Fibroblast of skin of right quadriceps (primary cell): ENCODE measurements around the gene SLC4A1.
"Not testable (repeated sequence)": the region's sequence is repeated elsewhere in the genome, so short reads cannot be mapped to it uniquely, and the experiment has no call there.

Experiments
- DNase-seq: peaks from one replicate; pipeline ENCODE4 v3.0.0-alpha.2; 2013

The SLC4A1 gene

GRCh38 chr17:44255915-44256314 lies 12.0 kb downstream of the SLC4A1 start:
- DNase-seq = no peak

DNA sequence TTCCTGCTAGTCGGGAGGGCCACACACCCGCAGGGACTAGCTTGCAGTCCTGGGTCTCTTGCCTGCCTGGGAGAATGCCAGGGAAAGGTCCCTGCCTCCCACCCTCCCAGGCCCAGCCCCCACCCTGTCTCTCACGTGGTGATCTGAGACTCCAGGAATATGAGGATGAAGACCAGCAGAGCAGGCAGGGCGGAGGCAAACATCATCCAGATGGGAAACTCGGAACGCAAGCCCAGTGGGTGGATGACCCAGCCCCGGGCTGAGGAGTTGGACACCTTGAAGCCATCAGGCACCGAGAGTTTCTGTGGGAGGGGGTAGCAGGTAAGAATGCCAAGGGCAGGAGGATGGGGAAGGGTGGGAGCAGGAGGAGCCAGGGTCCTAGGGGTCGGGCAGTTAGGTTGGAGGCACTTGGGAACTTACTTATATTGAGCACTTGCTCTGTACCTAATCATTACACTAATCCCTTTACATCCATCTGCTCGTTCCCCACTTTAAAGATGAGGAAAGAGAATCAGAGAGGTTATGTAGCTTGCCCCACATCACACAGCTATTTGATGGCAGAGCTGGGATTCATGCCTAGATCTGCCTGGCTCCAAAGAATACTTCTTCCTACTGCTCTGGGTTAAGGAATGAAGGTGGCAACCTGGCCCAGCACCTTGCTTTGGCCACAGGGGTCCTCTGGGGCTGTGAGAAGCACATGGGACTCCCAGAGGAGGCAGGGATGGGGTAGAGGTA lies 13.4 kb downstream of the SLC4A1 start:
- DNase-seq = no peak

- DNase-seq = no peak
Observed at GRCh38 chr17:44253006-44253405, 14.9 kb downstream of the SLC4A1 start.

DNA sequence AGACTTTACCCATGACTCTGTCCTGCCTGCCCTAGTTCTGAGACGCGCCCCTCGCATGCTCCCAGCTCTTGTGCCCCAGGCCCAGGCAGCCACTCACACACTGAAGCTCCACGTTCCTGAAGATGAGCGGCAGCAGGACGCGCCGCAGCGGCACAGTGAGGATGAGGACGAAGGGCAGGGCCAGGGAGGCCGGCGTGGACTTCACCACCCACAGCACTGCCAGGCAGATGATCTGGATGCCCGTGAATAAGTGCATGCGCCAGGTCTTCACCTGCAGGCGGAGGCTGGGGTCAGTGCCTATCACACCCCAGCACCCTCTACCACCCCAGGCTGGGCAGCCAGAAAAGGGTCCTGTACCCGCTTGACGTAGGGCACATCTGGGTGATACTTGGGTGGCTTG lies 16.9 kb downstream of the SLC4A1 start:
- no peak for DNase-seq

- no peak for DNase-seq
Observed at GRCh38 chr17:44249501-44250246, 18.3 kb downstream of the SLC4A1 start.

- no peak for DNase-seq
Observed at GRCh38 chr17:44247876-44248736, 19.8 kb downstream of the SLC4A1 start.

DNA sequence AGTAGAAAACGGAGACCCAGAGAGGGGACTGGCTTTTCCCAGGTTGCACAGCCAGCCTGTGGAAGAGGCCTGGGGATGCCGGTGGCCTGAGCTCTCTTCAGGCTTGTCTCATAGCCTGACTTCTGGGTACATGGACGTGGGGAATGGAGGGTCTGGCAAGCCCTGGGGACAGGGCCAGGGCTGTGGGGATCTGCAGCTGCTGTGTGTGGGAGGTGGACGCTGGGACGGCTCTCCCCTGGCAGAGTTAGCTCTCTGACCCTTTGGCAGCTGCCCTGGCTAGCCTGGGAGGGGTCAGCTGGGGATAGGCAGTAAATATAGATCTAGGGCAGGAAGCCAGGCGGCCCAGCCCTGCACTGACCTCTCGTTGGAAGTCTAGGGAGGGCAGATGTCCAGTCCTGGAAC lies 20.5 kb downstream of the SLC4A1 start:
- DNase-seq = no peak

GRCh38 chr17:44241106-44241624 lies 26.8 kb downstream of the SLC4A1 start:
- DNase-seq = no peak

- not testable (repeated sequence) for DNase-seq
Observed at GRCh38 chr17:44237886-44238285, 30.0 kb downstream of the SLC4A1 start.

GRCh38 chr17:44236444-44236991 lies 31.4 kb downstream of the SLC4A1 start:
- no peak for DNase-seq

- peak; percentile 31 for DNase-seq
Observed at GRCh38 chr17:44235583-44235936, 32.4 kb downstream of the SLC4A1 start.

DNA sequence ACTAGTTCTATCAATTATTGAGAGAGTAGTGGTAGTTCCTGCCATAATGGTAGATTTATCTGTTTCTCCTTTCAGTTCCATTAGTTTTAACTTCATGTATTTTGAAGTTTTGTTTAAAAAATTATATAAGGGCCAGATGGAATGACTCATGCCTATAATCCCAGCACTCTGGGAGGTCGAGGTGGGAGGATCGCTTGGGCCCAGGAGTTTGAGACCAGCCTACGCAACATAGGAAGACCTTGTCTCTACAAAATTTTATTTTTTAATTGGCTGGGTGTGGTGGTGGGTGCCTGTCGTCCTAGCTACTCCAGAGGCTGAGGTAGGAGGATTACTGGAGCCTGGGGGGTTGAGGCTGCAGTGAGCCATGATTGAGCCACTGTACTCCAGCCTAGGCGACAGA lies 34.4 kb downstream of the SLC4A1 start:
- no peak for DNase-seq

GRCh38 chr17:44232061-44232460 lies 35.9 kb downstream of the SLC4A1 start:
- DNase-seq = no peak

DNA sequence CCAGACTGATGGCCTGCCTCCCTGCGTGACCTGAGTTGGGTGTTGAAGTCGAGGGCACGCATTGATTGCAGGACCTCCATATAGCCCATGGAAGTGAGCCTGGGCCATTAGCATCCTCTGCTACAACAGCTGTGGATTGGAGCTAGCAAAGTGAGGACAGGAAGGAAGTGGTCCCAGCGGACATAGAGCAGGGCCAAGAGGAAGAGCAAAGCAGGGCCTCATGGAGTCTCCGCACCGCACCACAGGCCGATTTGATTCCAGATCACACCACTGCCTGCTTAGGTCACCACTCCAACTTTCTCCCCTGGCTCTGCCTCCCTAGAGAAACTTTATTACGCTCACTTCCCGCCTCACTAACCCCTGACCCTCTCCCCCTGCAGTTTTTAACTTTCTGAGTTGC lies 37.8 kb downstream of the SLC4A1 start:
- no peak for DNase-seq

DNA sequence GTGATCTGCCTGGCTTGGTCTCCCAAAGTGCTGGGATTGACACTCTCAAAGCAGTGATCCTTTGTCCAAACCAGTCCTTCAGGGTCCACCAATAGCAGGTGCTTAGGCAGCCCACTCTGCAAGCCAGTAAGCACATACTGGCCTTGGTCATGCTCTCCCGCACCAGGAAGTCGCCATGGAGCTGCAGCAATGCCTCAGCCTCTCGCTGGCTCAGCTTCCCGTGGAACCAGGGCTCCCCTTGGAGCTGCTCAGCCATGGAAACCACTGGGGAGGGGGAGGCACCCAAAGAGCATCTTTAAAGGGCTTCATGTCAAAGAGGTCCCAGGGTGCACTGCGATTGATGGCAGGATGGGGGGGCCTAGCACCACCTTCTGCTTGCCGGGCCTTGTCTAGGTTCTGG lies 38.8 kb downstream of the SLC4A1 start:
- DNase-seq = no peak

DNA sequence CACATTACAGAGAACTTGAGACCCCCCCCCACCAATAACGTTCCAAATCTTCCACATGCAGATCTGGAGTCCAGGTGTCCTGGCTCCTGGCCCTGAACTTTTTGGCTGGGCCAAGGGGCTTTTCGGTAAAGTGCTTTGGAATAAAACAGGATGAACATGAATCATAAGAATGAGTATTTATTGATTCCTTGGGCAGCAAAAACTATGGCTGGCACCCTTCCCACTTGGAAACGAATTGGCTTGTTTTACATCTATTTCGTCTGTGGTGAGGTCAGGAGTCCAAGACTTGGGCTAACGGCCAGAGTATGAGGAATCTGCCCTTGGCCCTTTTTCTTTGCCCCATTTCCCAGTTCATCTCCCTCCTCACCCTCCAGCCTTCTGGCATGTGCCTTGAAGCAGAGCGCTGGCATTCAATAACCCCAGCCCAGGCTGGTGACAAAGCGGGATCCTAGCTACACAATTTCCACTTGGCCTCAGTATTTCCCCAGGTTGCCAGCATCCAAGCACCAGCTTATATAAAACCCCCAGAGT lies 44.3 kb downstream of the SLC4A1 start:
- peak; percentile 62 for DNase-seq

DNA sequence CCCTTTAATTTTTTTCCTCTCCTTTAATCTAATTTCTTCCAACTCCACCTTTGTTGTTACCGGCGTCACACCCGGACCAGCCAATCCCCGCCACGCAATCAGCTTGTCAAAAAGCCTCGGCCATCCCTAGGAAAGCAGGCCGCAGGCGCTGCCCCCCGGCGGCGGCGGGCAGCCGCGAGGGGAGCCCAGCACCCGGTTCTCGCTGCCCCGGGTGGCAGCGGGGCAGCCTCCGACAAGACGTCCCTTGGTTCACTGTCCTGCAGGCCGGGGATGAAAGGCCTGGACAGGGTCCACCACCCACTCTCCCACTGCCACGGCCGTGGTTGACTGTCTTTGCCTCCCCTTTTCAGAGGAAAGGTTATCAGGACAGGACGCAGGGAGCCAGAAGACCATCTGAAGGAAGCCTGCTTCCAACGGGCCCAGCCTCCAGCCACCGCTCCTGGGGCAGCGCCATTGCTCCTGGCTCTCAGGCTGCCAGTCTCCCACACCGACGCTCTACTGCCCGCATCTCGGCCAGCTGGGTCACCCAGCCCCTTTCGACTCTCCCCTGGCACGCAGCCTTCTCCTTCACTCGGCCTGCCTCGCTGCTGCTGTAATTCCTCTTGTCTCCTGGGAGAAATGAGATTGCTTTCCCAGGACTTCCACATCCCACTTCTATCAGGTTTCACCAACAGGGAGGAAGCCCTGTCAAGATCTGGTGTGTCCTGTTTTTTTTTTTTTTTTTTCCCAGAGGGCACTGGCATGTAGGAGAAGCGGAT lies 45.6 kb downstream of the SLC4A1 start:
- DNase-seq = peak; percentile 79

DNA sequence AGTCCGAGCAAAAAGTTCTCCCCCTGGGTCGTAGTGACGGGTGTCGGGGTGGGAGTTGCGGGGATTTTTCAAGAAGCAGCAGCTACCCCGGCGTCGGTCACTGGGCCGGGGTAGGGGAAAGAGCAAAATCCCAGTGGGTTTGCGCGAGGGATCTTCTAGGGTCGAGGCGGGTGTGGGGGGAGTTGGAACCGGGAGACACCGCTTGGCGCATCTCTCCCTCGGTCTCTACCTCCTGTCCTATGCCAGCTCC lies 46.1 kb downstream of the SLC4A1 start:
- no peak for DNase-seq

DNA sequence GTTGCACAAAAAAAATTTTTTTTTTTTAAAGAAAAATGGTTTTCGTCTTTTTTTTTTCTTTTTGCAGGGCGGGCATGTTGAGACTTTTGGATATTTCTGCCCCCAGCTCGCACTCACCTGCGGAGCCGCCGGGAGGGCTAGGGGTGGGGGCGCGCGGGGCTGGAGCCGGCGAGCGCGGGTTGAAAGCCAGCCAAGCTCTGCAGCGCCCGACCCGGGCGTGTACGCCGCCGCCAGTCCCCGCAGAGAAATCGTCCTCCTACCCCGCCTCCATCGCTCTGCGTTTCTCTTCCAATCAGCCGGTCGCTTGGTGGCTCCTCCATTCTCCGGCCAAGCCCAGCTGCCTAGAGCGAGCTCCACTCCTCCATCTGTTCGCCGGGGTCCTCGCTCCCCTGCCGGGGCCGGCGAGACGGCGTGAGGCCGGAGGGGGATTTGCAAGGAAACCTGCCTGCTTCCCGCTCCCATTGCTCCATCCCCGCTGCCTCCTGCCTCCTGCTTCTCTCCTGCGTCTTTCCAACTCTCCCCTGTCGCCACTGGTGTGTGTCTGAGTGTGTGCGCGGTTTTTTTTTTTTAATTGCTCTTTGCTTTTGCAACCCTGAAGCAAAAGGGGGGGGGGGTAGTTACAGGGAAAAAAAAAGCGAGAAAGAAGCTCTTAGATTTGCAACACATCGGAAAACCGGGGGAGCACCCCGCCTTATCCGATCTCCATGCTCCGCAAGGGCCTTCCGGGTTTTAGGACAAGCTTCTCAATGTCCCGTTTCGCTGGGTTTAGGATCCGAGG lies 46.7 kb downstream of the SLC4A1 start:
- DNase-seq = peak; percentile 80

GRCh38 chr17:44220213-44221083 lies 47.5 kb downstream of the SLC4A1 start:
- peak; percentile 49 for DNase-seq
